HPDE6-E6E7 (cell line): ENCODE results near the gene TXN.
"Not testable (repeated sequence)": the region's sequence is repeated elsewhere in the genome, so short reads cannot be mapped to it uniquely, and the experiment has no call there.

Experiments used
- DNase-seq: peaks from one replicate; pipeline ENCODE4 v3.0.0; 2011; ENCODE audit warnings: missing footprints; ENCODE audit errors: extremely low spot score

Gene TXN

GRCh38 chr9:110257097-110257841 is 962 bp upstream of the TXN start:
- no peak for DNase-seq

DNA sequence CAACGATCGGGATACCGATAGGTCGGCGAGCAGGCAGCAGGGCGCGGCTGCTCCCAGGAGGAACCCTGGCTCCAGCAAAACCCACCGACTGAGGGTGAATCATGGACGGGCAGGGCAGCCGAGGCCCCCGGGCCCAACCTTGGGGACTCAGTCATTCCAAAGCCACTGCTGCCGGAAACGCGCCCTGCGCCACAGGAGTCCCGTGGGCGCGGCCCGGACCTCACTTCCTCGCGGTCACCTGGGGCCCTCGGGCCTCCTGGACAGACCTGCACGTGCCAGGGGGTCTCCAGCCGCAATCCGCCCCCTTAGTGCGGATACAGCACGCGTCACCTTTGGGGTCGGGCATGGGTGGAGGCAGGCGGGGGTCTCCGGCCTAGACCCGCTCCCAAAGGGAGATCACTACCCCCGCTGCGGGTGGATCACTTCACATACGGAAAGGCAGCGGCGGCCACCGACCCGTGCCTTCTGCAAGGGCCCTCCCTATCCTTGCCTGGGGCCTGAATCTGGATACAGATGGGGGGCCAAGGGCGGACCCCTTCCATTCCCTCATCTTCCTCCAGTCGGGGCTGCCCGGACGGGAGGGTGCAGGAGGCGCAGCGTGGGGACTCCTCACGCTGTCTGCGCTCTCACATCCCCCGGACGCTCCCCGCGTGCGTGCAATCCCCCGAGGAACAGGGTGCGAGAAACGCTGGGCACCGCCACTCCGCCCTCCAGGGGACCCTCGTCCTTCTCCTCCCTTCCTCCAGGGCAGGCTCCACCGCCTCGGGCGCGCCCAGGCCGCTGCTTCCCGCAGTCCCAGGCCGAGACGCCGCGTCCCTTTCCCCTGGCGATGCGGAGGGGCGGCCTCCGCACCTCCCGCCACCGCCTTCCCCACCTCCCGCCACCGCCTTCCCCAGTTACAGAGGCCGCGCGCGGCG is 586 bp downstream of the TXN start:
- no peak for DNase-seq

DNA sequence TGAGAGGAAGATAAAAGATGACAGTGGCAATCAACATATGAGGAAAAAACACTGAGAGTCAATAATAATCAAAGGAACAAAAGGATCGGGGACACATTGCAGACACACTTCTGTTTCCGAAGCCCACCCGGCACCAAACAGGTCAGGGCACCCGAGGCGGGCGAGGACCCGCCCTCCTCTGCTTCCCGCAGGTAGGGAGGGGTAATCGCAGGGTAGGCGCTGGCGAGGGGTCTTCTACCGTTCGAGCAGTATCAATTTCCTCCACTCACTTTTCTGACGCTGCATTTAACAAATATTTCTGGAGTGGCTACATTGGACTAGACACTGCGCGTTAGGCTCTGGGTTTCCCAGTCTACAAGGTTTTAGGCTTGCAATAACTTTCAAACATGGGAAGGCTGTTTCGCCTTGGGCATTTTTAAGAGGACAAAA is 1.3 kb downstream of the TXN start:
- no peak for DNase-seq

GRCh38 chr9:110254500-110254899 is 1.8 kb downstream of the TXN start:
- no peak for DNase-seq

DNA sequence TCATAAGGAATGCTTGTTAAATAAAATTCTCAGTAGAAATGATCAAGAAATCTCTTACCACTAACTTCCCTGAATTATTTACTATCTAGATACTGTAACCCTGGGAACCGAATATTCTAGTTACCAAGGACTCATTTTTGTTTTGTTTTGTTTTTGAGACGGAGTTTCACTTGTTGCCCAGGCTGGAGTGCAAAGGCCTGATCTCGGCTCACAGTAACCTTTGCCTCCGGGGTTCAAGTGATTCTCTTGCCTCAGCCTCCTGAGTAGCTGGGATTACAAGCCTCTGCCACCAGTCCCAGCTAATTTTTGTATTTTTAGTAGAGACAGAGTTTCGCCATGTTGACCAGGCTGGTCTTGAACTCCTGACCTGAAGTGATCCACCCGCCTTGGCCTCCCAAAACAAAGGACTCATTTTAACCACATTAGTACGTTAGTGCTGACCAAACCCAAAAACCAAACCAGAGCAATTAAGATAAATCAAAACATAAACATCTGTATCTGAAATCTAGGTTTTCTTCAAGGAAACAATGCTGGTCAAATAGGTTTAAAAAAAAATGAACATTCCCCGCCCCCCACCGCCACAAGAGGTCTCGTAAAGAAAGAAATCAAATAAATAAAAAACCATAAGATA is 3.7 kb downstream of the TXN start:
- no peak for DNase-seq

GRCh38 chr9:110251770-110252169 is 4.5 kb downstream of the TXN start:
- not testable (repeated sequence) for DNase-seq

GRCh38 chr9:110251212-110251611 is 5.1 kb downstream of the TXN start:
- DNase-seq: no peak

- DNase-seq: no peak
Observed at GRCh38 chr9:110249603-110250002, 6.7 kb downstream of the TXN start.

DNA sequence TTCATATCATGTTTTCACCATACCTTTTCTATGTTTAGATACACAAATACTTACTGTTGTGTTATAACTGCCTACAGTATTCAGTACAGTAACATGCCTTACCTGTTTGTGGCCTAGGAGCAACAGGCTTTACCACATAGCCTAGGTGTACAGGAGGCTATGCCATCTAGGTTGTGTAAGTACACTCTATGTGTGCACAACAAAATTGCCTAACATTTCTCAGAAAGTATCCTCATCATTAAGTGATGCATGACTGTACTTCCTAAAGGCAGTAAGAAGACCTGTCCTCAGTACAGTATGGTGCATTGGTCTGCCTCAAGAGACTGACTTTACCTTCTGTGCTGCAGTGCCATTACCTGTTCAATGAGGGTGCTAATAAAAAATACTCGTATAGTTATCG is 7.9 kb downstream of the TXN start:
- no peak for DNase-seq

DNA sequence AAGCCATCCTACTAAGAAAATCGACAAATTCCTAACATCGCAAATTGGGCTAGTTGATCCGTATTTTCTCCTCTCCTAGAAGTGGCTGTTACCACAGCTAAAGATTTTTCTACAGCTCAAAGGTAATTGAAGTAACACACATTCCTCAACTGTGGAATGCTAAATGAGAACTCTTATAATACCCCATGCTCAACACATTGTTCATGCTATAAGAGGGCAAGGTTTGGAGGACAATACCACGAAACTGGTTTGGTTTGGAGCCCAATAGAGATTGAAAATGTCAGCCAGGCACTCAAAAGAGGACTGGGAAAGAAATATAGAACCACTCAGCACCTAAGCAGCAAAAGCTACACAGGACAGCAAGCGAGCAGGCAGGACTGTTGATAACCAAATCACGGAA is 10.1 kb downstream of the TXN start:
- no peak for DNase-seq

DNA sequence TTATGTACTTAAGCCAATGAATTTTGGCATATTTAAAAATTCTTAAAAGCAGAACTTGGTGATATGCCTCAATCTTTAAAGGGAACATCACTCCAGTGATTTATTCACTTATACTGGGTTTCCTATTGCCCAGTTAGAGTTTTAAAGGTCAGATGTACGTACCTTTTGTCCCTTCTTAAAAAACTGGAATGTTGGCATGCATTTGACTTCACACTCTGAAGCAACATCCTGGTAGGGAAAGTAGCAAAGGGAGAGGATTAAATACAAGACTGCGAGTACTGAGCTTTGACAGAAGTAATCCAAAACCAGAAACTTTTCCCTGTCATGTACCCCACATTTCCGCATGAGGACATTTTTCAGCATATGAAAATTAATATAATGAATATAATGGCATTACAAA is 11.7 kb downstream of the TXN start:
- DNase-seq: no peak

GRCh38 chr9:110241858-110242321 is 14.4 kb downstream of the TXN start:
- no peak for DNase-seq

DNA sequence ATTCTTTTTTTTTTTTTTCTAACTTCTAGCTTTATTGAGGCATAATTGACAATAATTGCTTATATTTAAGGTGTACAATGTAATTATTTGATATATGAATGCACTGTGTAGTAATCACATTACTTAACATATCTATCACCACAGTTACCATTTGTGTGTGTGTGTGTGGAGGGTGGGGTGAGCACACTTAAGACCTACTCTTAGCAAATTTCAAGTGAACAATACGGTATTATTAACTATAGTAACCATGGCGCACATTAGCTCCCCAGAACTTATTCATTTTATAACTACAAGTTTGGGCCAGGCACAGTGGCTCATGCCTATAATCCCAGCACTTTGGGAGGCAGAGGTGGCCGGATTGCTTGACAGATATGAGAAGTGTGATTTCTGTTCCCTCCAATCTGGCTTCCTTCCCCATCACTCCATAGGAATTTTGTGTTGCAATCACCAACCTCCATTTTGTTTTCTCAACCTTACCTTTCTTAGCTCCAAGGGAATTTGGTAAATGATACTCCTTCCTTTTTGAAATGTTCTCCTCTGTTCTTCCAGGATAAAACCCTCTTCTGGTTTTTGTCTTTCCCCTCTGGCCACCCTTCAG is 14.9 kb downstream of the TXN start:
- DNase-seq: no peak

GRCh38 chr9:110240198-110240597 is 16.1 kb downstream of the TXN start:
- DNase-seq: no peak

GRCh38 chr9:110228321-110228720 is 28.0 kb downstream of the TXN start:
- DNase-seq: no peak

DNA sequence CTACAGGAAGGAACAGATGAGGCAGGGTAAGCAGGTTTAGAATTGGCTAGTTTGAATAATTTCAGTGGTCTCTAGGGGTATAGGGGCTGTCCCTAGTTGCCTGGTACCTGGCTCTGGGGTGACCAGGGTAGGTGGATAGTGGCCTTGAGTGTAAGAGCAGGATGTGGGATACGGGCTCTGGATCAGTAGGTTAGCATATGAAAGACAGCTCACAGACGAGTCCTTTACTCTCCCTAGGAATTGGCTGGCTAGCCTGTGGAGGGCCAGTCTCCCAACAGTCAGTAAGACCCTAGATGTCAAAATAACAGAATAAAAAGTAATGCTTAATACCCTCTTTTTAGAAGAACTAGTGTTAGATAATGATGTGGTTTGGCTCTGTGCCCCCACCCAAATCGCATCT is 31.7 kb downstream of the TXN start:
- no peak for DNase-seq

GRCh38 chr9:110220809-110221208 is 35.5 kb downstream of the TXN start:
- DNase-seq: no peak

DNA sequence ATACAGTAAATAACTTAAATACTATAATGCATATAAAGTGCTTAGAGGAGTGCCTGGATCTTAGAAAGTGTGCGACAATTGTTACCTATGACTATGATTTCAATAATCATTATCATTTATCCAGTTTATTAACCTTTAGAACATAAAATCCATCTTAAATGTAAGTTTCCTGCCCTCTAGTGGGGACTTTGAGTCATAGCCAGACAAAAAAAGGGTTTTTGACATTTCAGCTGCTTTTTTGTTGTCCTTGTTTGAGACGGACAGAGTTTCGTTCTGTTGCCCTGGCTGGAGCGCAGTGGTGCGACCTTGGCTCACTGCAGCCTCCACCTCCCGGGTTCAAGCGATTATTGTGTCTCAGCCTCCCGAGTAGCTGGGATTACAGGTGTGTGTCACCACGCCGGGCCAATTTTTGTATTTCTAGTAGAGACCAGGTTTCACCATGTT is 38.6 kb downstream of the TXN start:
- DNase-seq: no peak

- DNase-seq: no peak
Observed at GRCh38 chr9:110214586-110215355, 41.5 kb downstream of the TXN start.

DNA sequence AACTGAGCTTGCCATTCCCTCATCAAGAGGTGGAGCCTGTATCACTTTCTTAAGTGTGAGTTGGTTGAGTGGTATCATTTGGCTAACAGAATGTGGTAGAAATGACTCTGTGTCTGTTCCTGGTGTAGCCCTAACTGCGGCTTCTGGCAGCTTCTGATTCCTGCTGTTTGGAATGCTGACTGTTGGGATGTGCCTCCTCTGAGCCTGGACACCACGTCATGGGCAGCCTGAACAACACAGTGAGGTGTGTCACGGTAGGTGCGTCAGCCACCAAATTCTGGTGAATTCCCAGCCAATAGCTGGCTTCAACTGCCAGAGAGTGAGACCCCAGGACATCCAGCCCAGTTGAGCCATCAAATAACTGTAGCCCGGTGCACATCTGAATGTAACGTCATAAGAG is 42.2 kb downstream of the TXN start:
- DNase-seq: no peak

DNA sequence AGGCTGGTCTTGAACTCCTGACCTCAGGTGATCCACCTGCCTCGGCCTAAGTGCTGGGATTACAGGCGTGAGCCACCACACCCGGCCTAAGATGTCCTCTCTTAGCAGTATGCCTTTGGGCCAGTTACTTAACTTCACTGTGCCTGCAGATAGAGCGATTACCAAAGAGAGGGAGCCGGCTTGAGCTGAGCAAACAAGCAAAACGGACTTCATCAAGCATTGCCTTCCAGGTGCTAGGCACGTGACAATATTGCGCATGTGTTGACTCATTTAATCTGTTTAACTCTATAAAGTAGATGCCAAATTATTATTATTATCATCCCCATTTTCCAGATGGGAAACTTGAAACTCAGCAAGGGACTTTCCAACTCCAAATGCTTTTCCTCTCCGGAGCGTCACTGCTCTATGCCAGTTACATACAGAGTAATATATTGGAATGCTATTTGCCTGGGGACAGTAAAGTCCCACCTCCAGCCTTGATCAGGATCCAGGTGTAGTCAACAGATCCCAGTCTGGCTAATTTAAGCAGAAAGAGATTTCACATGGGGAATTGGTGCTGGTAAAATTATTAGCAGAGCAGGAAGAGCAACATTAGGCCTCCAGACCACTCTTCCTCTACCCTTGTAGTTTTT is 42.8 kb downstream of the TXN start:
- no peak for DNase-seq
